GM21786 (cell line): ENCODE data around the gene RUNX3.

Experiments used
- ATAC-seq: cut with Tn5 transposase; IDR thresholded peaks from one replicate; pipeline ENCODE4 v1.9.1; 2021; ENCODE audit not compliant: unreplicated experiment

RUNX3 gene

GRCh38 chr1:24948079-24948827 lies 18.2 kb upstream of the RUNX3 start:
- ATAC-seq: no peak

DNA sequence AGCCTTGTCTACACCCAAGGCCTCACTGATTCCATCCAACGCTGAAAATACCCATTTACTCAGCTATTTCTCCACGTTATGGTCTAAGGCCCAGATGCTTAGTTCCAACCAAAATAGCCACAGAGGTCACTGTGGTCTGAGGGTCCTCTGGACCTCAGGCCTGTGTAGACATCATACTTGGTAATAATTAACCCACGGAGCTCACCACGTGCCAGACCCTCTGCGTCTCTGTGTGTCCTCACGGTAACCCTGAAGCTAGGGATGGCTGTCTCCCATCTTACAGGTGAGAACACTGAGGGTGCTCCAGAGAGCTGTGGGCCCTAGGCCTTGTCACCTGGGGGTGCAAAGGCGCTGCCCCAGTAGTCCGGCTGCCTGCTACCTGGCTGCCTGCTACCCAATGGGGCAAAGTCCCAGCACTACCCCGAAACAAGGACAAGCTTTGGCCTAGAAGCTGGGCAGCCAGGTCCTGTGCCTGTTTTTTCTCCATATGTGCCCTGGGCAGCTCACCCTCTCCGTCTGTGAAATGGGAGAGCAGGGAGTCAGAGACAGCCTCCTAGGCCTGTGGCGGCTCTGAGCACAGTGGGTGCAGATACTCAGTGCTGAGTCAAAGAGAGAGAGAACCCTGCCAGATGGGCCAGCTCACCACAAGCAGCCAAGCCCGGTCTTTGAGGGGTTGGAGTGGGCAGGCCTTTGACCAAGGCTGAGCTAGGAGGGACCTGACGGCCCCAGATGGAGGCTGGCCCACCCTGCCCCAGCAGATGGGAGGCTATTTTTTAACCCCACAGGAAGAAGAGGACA lies 17.0 kb upstream of the RUNX3 start:
- ATAC-seq: peak; percentile 76

DNA sequence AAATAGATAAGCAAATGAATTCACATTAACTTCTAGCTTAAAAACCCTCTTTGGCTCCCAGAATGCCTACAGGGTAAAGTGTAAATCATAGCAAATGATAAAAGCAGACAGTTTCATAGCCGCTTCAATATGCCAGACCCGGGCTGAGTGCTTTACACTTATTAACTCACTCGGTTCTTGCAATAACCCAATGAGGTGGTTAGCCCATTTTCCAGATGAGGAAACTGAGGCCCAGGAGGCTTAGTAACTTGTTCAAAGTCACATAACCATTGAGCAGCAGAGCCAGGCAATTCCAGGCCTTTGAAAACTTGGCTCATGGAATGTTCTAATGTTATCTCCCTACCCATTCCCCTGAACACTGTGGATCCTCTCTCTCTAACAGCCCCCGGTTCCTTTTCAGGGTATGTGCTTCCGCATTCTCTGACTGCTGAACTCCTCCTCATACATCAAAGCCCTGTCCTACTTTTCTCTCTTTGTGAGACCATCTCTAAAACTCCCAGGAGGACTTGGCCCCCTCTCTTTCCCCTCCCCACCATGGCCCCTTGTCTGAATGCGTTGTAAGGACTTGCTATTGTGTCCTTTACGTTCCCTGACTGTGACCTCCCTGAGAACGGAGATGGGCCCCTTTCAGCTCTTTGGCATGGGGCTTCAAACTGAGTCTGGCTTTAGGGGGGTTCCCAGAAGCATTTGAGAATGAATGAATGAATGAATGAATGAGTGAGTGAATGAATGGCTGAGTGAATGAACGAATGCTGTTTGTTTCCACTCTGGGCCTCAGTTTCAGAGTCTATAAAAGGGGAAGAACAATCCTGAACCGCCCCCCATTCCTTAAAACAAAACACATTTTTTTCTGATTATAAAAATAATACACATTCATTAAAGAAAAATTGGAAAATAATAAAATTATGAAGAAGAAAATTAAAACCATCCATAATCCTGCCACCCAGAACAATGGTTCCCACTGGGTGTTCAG lies 15.6 kb upstream of the RUNX3 start:
- no peak for ATAC-seq

DNA sequence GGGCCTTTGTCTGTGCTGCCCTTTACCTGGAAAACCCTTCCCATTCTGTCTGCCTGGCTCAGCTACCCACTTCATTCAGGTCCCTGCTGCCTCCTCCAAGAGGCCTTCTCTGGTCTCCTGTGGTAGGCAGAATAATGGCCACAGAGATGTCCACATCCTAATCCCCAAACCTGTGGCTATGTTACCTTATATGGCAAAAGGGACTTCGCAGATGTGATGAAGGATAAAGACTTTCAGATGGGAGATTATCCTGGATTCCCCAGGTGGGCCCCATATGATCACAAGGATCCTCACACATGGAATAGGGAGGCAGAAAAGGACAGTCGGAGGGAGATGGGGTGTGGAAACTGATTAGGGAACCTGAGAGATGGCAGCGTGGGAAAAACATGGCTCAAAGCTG lies 14.2 kb upstream of the RUNX3 start:
- no peak for ATAC-seq

DNA sequence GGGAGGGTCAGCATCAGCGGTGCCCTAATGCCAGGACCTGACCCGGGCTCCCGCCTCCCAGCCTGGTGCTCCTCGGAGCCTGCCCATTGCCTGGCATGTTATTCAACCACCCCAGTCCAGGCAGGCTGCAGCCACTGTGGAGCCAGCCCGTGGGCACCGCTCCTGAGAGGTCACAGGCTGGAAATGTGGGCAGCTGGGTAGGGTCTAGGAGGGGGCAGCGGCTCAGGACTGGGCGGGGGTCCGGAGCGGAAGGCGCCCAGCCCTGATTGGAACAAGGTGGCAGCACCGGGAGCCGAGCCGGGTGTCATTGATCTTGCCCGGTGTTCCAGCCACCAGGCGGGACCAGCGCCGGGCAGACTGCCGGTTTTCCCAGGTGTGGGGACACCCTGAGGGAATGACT lies 12.7 kb upstream of the RUNX3 start:
- ATAC-seq: no peak

DNA sequence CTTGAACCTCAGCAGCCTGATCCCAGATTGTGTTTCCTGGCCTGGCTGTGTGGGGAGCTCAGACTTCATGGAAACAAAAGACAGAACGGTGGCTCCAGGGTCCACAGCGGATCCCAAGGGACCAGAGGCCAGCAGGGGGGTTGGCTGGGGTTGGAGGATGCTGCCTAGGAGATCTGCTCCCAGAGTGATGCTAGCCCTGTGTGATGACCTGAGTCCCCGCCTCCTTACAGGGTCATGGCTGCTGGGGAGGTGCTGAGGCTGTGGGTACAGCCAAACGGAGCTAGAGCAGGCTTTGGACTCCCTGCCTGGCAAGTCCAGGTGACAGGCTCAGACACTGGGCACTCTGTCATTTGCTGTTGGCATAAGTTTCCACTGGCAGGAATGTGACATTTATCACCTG lies 11.5 kb upstream of the RUNX3 start:
- ATAC-seq: no peak

DNA sequence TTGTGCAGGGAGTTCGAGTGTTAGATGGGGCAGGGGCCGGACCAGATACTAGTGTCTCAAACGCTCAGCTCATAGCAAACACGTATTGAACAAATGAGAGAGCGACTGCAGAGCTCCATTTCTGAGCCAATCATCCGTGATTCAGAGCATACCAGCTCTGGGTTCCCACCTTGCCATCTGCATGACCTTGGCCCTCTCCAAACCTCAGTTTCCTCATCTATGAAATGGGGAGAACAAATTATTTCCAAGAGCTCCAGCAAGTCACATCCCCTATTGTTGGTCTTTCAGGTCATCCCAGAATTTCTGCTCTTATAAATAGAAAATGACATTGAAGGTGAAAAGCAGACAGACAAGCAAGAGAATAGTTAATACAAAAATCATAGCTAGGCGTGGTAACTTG lies 10.2 kb upstream of the RUNX3 start:
- ATAC-seq: no peak

DNA sequence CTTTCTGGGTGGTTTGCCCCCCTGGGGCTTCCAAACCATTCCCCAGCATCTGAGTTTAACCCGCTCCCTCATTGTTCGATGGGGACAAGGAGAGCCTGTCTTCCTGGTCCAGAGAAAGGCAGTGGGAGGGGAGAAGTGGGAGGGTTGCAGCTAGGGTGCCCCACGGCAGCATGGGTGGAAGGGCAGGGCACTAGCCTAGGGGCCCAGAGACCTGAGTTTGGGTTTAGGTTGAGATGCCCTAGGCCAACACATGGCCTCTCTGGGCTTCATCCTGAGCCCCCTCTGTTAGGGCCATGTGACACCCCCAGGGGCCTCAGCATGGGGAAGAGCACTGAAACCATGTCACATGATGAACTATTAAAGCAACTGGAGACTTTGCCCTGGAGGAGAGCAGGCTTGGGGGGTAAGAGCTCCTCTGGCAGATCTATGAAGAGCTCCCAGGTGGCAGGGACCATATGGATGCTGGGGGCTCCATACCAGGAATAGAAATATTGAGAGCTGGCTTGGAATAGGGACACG lies 9.7 kb upstream of the RUNX3 start:
- ATAC-seq: no peak

DNA sequence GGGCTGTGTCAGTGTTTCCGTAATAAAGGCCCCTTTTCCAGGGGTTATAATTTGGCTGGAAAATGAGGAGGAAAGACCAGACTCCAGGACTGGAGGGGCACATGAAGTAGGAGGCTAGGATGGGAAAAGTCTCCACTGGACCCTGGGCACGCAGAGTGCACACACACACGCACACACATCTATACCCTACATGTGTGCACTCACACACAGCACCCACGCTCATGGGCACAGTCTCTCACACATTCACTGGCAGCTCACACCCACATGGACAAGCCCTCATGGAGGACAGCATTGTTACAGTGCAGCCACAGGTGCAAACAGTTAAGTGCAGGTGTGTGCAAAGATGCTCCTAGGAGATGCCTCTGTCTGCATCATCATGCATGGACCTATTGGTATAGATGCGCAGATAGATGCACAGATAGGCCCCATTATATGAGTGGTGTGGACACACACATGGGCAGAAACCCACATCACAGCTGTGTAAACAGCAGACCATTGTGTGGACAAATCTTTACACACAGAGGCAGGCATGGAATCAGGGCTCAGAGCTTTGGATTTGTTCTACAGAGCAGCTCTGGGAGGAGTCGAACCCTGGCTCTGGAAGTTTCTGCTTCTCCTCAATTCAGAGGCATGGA lies 9.1 kb upstream of the RUNX3 start:
- ATAC-seq: no peak

- ATAC-seq: no peak
Measured at GRCh38 chr1:24938276-24938675, 8.2 kb upstream of the RUNX3 start.

GRCh38 chr1:24936684-24937083 lies 6.6 kb upstream of the RUNX3 start:
- no peak for ATAC-seq

DNA sequence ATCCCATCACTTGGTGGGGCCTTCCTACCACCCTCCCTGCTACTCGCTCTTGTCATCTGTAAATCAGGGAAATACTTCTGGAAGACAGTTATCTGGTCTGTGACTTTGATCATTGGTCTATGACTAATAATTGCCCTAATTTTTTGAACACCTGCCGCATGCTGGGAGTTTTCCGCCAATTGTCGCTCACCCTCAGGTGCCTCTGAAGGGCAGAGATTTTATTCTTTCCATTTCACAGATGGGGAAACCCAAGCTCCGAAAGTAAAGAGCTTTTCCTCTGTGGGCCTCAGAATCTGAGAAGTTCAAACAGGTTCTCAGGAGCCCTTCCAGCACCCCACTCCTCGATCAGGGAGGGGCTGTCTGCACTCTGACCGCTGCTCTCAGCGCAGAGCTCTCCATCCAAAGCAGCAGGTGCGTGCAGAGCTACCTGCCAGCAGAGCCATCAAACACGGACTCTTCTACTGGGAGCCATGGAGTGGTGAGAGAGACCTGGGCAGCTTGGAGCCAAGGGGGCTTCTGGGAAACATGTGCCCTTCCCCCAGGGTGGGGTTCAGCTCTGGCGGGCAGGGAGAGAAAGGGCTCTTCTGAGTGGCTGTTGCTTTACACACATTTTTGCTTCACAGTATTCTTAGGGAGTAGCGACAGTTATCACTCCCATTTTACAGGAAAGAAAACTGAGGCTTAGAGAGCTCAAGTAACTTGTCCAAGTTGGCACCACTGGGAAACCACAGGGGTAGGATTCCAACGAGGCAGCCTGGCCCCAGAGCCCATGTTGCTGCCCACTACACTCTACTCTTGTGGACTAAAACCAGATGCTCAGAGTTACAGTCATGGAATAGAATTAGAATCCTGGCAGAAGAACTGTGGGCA lies 5.8 kb upstream of the RUNX3 start:
- ATAC-seq: no peak

DNA sequence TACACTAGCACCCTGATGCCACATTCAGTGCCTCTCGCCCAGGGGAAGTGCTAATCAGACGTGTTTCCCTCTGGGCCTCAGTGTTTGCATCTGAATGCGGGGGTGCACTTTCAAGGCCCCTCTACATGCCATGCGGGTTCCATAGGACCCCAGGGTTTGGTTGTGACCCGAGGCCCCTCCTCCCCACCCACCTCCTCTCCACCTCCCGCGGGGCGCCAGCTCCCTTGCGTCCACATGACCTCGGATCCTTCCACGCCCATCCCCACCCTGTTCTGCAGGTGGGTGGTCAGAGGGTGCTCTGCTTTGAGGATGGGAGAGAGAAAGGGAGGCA lies 5.1 kb upstream of the RUNX3 start:
- no peak for ATAC-seq

DNA sequence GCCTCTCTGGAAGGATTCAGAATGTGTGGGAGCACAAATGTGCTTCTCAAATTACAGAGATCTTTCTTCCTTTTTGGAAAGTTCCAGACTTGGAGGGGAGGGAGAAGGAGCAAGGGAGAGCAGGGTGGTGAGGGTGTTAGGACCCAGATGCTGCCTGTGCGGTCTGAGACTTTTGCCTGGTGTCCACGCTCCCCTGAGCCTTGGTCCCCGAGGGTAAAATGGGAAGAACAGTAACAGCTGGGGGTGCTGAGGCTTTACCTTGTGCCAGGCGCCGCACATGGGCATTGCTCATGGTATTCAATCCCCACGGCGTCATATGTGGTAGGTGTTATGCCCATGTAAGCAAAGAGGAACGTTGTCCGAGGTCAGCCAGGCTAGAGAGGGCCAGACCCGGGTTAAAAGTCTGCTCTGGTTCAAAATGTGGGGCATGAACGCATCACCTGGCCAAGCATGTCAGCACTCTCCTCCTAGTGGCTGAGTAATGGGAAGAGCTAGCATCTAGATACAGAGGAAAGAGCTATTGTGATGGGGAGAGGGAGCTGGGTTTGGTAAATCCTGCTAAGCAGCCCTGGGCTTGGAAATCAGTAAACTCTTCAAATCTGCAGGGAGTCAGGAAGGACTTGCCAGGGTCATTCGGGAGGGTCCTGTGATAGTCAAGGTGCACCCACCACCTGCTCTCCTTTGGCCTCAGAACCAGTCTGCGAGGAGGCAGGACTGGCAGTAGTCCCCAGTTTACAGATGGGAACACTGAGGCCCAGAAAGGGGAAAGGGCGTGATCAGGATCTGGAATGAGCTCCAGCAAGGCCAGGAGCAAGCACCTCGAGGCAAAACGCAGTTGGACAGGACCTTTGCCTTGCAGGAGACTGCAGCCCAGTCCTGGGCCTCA lies 4.5 kb upstream of the RUNX3 start:
- no peak for ATAC-seq

DNA sequence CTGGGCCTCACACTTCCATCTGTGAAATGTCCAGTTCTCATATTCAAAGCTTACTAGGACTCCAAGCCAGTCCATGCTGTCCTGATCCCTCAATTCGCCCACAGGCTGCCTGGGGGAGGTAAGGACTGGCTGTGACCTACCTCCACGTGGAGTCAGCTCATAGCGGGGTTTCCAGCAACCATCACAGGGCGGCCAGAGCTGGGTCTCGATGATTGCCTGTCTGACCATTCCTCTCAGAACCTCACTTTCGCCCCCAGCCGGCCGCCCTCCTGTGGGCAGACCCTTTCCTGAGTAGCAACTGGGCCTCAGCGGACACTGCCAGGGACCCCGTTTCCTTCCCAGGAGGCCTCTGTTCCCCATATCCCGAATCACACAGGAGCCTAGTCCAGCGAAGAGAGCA lies 3.4 kb upstream of the RUNX3 start:
- no peak for ATAC-seq

DNA sequence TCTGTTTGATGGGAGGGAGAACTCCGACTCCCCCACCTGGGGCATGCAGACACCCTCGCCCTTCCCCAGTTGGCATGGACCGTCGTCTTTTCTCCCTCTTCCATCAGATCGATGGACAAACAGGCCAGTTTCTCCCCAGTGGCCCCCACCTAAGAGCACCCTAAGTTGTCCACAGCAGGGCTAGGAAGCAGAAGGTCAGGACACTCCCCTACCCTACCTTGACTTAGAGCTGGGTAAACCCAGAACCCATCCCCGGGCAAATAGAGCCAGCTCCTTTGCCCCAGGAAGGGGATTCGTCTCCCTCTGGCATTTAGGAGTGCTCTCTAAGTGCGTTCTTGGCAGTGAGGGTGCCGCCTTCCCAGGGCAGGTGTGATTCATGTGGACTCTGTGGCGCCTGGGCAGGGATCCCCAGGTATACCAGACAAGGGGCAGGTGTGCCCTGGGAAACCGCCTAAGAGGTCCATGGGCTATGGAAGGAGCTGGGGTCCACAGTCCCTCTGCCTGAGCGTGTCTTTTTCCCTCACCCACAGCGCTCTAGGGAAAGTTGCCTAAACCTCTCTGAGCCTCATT lies 2.7 kb upstream of the RUNX3 start:
- ATAC-seq: no peak

GRCh38 chr1:24932284-24932683 lies 2.2 kb upstream of the RUNX3 start:
- ATAC-seq: no peak

- no peak for ATAC-seq
Measured at GRCh38 chr1:24931468-24932231, 1.6 kb upstream of the RUNX3 start.
